HG02588 (cell line): ENCODE data around the gene ZCCHC12.
A peak's percentile ranks its signal among the peaks of the same experiment; 100 is the strongest.
"Not testable (repeated sequence)": the region's sequence is repeated elsewhere in the genome, so short reads cannot be mapped to it uniquely, and the experiment has no call there.

Experiments
- ATAC-seq: cut with Tn5 transposase; IDR thresholded peaks from one replicate; pipeline ENCODE4 v1.9.1; 2021; ENCODE audit warnings: mild to moderate bottlenecking, moderate library complexity; ENCODE audit not compliant: unreplicated experiment

The ZCCHC12 gene

DNA sequence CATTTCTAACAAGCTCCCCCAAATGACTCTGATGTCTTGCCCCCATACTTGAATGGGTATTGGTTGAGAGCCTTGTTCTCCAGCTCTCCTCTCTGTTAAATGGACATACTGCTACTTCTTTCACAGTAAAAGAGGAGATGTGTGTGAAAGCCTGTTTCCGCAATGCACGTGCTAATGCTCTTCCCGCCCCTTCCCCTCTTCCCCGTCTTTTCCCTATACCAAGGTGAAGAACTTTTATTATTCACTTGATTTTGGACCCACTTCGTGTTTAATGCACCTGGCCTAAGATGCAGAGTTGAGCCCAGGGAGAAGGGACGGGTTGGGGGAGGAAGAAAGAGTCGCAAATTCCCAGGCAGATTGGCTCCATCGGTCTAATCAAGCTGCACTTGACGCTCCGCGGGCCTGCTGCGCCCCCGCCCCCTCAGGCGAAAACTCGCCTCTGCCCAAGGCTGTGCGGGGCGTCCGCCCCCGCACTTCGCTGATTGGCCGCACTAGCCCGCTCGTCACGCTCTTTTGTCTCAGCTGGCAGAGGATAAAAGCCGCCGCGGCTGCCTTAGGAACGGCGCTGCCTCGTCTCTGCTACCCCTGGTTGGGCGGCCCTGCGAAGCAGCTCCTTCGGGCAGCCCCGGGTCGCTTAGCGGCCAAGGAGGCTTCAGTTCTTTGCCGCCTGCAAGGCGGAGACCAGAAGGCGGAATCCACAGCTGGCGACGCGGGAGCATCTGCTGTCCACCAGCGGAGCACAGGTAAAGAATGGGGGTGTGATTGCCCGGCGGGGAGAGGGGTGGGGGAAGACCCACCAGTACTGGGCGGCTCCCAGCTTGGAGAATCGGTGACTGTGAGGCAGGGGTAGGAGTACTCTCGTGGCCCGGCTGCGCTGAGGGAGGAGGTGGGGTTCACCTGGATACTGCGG lies at the start of gene ZCCHC12:
Gene ZCCHC12, plus strand, starts transcription at position 562 of the 910 bp plus-strand sequence. CDS start 1,421 bp downstream, outside the sequence.
- ATAC-seq: peak; percentile 55

GRCh38 chrX:118779581-118779980 lies 44.0 kb upstream of the ZCCHC12 start:
- no peak for ATAC-seq

GRCh38 chrX:118780509-118780908 lies 43.1 kb upstream of the ZCCHC12 start:
- ATAC-seq: no peak

- ATAC-seq: no peak
Observed at GRCh38 chrX:118780911-118781310, 42.7 kb upstream of the ZCCHC12 start.

DNA sequence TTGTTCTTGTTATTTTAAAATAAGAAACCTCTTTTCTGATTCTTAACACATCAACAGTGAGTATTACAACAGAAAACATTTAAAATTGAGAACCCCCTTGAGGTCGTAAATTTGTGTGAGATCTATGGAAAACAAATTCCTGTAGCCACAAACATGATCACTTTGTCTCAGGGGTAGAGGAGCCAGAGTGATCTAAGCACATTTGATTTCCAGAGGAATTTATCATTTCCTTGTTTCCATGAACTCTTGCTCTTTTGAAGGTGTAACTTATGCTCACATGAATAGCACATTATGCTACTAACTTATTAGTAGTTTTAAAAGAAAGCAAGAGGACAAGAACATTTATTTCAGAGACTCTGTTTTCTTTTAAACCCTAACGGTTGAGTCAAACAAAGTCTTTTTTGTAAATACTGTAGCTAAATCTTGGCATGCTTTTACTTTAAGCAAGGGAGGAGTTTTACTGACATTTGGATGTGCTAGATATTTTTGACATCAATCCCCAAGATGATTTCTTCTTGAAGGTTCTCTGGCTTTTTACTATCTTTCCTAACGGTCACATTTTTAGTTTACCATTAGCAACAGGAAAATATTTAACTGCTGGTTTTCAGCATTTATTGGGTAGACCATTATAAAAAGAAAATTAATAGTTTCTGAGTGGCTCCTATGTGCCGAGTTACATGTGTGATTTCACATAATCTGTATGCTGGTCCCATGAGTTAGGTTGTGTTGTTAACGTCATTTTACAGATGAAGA lies 27.9 kb upstream of the ZCCHC12 start:
- no peak for ATAC-seq

DNA sequence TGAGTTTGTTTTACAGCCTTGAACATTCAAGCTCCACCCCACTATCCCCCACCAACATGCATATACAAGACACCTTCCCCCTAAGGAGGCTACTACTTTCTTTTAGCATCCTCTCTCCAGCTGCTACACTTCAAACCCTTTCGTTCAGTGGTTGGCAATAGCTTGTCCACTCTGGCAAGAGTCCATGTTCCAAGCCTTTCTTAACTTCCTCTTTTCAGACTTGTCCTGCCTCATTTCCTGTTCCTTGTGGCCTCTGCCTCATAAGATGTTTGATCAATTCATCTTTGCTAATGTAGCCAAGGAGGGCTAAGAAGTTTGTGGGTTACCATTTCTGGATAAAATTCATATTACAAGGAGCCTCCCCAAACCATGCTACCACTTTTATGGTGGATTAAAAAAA lies 20.8 kb upstream of the ZCCHC12 start:
- ATAC-seq: no peak

DNA sequence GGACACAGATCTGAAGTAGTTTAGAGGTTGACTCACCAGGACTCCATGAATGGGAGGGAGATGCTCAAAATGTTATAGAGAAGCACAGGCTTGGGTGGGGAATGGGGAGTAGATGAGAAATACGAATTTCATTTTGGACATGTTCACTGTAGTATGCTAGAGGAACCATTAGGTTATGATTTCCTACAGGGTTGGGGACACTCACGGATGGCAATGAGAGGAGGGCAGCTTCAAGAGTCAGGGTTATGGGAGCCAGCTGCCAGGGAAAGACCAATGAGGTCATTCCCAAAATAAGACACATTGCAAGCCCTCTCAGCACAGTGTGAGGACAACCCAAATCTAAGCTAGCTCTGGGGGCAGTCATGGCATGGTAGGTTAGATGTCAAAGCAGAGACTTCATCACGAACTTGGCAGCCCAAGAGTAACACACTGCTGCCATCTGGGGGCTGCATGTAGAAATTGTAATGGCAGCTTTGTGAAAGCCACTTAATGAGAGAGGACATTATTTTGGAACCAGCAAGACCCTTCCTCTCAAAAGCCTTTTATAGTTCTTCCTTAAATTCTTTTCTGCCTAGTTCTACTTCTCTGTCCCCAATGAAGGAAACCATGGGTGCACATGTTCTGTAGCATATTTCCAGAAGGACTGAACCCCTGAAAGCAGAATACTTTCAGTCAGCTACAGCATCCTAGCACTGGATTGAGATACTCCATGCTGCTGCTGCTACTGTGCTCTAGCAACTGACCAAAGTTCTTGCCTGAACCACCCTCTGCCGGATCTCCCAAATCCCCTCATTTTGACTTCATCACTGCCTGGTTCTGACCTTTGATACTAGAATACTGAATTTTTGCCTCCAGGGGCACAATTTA lies 16.2 kb upstream of the ZCCHC12 start:
- no peak for ATAC-seq

- not testable (repeated sequence) for ATAC-seq
Observed at GRCh38 chrX:118817257-118817656, 6.4 kb upstream of the ZCCHC12 start.

DNA sequence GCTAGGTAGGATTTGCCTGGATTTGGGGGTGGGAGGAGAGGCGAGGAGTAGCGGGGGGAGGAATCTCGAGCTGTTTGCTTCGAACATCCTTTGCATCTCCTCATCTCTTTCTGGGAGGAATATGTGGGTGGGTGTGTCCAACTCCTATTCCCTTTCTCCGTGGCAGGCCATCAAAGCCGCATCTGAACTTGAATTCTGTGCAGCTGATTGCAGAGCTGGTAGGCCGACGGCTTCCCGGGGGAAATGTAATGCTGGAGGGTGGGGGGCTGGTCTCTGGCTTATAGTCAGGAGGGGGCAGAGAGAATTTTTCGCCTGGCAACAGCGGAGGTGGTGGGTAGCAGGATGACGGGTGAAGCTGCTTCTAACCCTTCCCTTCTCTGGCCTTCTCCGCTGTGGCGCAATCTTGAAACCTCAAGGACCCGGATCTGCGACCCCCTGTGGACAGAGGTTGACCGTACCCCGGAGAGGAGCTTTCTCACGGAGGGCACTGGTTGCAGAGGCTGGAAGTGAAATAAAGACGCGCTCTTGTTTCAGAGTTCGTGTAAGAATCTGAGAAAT lies 628 bp downstream of the ZCCHC12 start:
- ATAC-seq: no peak

DNA sequence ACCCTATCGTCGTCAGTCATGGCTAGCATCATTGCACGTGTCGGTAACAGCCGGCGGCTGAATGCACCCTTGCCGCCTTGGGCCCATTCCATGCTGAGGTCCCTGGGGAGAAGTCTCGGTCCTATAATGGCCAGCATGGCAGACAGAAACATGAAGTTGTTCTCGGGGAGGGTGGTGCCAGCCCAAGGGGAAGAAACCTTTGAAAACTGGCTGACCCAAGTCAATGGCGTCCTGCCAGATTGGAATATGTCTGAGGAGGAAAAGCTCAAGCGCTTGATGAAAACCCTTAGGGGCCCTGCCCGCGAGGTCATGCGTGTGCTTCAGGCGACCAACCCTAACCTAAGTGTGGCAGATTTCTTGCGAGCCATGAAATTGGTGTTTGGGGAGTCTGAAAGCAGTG lies 1.6 kb downstream of the ZCCHC12 start:
- ATAC-seq: no peak

DNA sequence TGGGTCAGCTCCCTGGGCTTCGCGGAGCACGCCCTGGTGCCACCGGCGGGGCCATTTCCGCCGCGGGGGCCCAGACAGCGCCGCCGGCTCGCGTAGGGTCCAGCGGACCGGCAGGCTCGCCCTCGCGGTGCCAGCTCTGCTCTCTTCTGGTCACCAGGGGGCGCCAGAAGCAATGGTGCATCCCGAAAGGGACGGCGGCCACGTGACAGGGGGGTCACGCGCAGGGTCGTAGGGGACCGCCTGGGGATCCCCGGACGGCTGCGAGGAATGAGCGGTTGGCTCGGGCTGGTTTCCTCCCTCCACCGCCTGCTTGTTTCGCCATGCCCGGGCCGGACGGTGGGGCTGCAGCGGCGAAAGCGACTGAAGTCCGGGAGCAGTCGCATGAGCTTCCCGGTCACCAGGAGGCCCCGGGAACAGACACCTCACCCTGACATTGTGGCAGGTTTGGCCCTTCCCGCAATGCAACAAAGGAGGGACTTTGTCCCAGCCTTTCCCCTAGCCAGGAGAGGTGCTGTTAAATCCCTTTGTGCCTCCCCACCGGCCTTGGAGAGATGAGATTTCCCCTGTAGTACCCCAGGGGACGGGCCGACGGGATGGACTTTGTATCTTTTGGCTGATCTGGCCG lies 15.8 kb downstream of the ZCCHC12 start:
- ATAC-seq: no peak

DNA sequence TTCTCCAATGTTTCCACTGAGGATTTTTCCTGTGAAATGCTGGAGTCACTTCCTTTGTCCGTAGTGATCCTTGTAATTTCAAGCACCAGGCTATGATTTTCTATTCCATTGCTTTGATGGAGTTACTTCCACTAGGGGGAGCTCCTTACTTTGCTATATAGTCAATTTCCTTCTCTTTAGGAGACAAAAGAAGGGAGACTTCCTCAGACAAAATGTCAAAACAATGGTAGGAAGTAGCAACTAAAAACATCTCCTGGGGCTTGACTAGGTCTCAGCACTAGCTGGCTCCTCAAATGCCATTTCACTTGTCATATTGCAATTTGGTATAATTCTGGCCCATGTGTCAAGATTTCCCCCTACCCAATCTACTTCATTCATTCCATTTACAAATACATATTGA lies 24.1 kb downstream of the ZCCHC12 start:
- ATAC-seq: no peak

DNA sequence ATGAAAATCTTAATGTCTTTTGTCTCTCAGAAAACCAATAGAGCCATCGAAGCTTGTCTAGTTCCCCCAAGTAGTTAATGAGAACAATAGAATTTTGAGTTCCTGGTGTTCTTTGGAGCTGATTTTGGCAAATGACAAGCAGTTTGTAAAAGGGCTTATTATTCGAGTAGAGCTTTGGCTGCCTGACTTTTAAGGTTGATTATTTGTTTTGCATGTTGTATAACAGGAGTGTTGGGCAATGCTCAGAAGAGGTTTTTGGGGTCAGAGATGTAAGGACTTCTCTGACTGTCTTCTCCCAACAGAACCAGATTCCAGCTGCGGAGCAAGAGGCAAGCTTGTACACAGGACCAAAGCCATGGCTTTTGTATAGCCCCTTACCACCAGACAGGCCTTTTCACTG lies 30.0 kb downstream of the ZCCHC12 start:
- no peak for ATAC-seq

DNA sequence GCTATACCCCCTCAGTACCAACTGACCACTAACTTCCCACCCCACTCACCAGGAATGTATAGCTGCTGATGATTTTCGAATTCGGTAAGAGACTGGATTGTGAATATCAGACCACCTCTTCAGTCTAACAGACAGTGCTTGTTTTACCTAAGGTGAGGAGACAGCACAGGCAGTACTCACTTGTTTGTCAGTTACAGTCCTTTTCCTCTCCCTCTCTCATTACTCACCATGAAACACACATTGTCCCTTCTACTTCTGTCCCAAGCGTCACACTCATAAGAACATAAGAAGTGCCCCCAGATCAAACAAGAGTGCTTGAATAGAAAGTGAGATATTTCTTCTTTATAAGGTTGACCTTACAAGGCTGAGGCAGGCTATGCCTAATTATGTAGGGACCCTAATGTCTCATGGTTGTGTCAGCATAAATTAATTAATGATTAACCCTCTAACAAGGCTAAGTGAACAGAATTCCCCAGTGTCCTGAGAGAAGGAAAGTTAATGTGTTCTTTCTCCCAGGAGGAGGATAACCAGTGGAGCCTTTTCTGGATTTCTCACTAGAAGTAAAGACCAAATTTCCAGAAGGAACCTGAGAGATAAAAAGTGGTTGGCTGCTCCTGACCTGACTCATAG lies 32.2 kb downstream of the ZCCHC12 start:
- ATAC-seq: no peak

GRCh38 chrX:118857006-118857405 lies 33.4 kb downstream of the ZCCHC12 start:
- ATAC-seq: no peak

DNA sequence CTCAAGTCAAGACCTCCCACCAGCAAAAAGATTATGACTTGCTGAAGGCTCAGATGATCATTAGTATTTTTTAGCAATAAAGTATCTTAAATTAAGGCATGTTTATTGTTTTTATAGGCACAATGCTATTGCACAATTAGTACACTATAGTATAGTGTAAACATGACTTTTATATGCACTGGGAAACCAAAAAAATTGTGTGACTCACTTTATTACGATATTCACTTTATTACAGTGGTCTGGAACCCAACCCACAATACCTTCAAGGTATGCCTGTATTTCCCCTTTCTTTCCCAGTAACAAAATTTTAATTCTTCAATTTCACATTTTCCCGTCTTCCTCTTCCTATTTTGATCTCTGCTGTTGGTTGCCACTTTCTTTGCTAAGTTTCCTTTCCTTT lies 37.7 kb downstream of the ZCCHC12 start:
- no peak for ATAC-seq

GRCh38 chrX:118862091-118862490 lies 38.5 kb downstream of the ZCCHC12 start:
- no peak for ATAC-seq

GRCh38 chrX:118862979-118863378 lies 39.4 kb downstream of the ZCCHC12 start:
- no peak for ATAC-seq

DNA sequence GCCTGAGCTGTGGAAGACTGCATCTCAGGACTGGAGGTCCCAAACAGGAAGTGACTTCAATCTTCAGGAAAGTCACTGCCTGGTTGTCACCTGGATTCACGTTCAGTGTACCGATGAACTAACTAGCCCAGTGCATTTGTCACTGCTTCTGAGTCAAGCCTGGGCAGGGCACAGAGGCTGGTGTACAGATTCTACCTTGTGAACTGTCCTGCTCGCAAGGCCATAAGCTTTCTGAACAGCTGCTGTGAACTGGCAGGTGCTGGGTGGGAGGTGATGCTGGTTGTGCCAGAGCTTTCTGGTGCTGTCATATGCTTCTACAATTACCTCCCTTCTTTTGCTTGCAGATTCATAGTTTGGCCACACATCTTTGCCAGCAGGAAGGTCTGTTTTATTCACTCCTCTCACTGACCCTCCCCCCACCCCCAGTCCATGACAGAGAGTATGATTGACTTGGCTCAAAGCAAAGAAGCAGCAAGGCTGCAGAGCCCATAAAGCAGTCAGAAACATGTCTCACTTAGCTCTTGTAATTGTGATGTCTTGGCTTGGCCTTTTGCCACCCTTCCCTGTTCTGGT lies 40.5 kb downstream of the ZCCHC12 start:
- ATAC-seq: no peak
